ENCODE results near the gene RASGRF2. TPM values are rescaled to one million over a fixed set of nuclear protein-coding genes. Genes with fewer than 3 reads are reported as not detected.

The RASGRF2 gene
- total and polyA plus RNA-seq, 9 donors, result 0.40 to 0.95 (median 0.61) TPM

- peaks cover 32% of the 10 kb centered on the region for H3K4me1 ChIP-seq (ENCODE audit: control insufficient read depth, insufficient read depth, low read length)
- peaks cover 21% of the 10 kb centered on the region for H3K36me3 ChIP-seq (ENCODE audit: control insufficient read depth, insufficient read depth, low read length)
- WGBS (ENCODE audit: insufficient coverage), result 95% methylated on average over 2 of the region's 4 CpGs
- no peak for DNase-seq
- H3K27ac ChIP-seq (ENCODE audit: low read length), result no peak overlapping the region
- no peaks in the 10 kb centered on the region for H3K27me3 ChIP-seq (ENCODE audit: control insufficient read depth, insufficient read depth, low read length)
- H3K4me3 ChIP-seq (ENCODE audit: low read length), result no peak overlapping the region
- no peaks in the 10 kb centered on the region for H3K9me3 ChIP-seq (replicated peaks; ENCODE audit: control insufficient read depth, low read depth, low read length)
These were observed 282.8 kb downstream of the RASGRF2 start for GRCh38 chr5:81242906-81243436.

- no peak for DNase-seq
- Histone ChIP-seq H3K27ac (ENCODE audit: low read length) (no peak overlapping the region), H3K36me3 (ENCODE audit: control insufficient read depth, insufficient read depth, low read length) (peaks cover 18% of the 10 kb centered on the region), H3K4me3 (ENCODE audit: low read length) (no peak overlapping the region), H3K9me3 (replicated peaks; ENCODE audit: control insufficient read depth, low read depth, low read length) (no peaks in the 10 kb centered on the region), H3K27me3 (ENCODE audit: control insufficient read depth, insufficient read depth, low read length) (no peaks in the 10 kb centered on the region), H3K4me1 (ENCODE audit: control insufficient read depth, insufficient read depth, low read length) (peaks cover 32% of the 10 kb centered on the region)
- WGBS (ENCODE audit: insufficient coverage), result 87% methylated on average over 4 of the region's 4 CpGs
These were observed 284.3 kb downstream of the RASGRF2 start for GRCh38 chr5:81244451-81244850.

- Histone ChIP-seq H3K4me3 (ENCODE audit: low read length) (no peak overlapping the region), H3K27ac (ENCODE audit: low read length) (peak overlapping the region; percentile 37), H3K27me3 (ENCODE audit: control insufficient read depth, insufficient read depth, low read length) (no peaks in the 10 kb centered on the region), H3K4me1 (ENCODE audit: control insufficient read depth, insufficient read depth, low read length) (peaks cover 32% of the 10 kb centered on the region), H3K9me3 (replicated peaks; ENCODE audit: control insufficient read depth, low read depth, low read length) (no peaks in the 10 kb centered on the region), H3K36me3 (ENCODE audit: control insufficient read depth, insufficient read depth, low read length) (peaks cover 13% of the 10 kb centered on the region)
- 62% methylated on average over 5 of the region's 5 CpGs for WGBS (ENCODE audit: insufficient coverage)
- DNase-seq, result no peak
These were observed 285.7 kb downstream of the RASGRF2 start for GRCh38 chr5:81245871-81246235.

GRCh38 chr5:81246697-81247096 lies 286.5 kb downstream of the RASGRF2 start:
- Histone ChIP-seq H3K27ac (ENCODE audit: low read length) (no peak overlapping the region), H3K4me3 (ENCODE audit: low read length) (no peak overlapping the region)

GRCh38 chr5:81247441-81247972 lies 287.3 kb downstream of the RASGRF2 start:
- no peak overlapping the region for H3K27ac ChIP-seq (ENCODE audit: low read length)
- no peak for DNase-seq
- peaks cover 30% of the 10 kb centered on the region for H3K4me1 ChIP-seq (ENCODE audit: control insufficient read depth, insufficient read depth, low read length)
- no peaks in the 10 kb centered on the region for H3K9me3 ChIP-seq (replicated peaks; ENCODE audit: control insufficient read depth, low read depth, low read length)
- H3K4me3 ChIP-seq (ENCODE audit: low read length), result no peak overlapping the region
- peaks cover 14% of the 10 kb centered on the region for H3K36me3 ChIP-seq (ENCODE audit: control insufficient read depth, insufficient read depth, low read length)
- 50% methylated on average over 3 of the region's 3 CpGs for WGBS (ENCODE audit: insufficient coverage)
- no peaks in the 10 kb centered on the region for H3K27me3 ChIP-seq (ENCODE audit: control insufficient read depth, insufficient read depth, low read length)

More at GRCh38 chr5:81246697-81247096, 286.5 kb downstream of the RASGRF2 start:
- no peak for DNase-seq
- WGBS (ENCODE audit: insufficient coverage), result 57% methylated on average over 6 of the region's 6 CpGs
- no peaks in the 10 kb centered on the region for H3K9me3 ChIP-seq (replicated peaks; ENCODE audit: control insufficient read depth, low read depth, low read length)
- H3K4me1 ChIP-seq (ENCODE audit: control insufficient read depth, insufficient read depth, low read length), result peaks cover 30% of the 10 kb centered on the region
- H3K36me3 ChIP-seq (ENCODE audit: control insufficient read depth, insufficient read depth, low read length), result peaks cover 13% of the 10 kb centered on the region
- H3K27me3 ChIP-seq (ENCODE audit: control insufficient read depth, insufficient read depth, low read length), result no peaks in the 10 kb centered on the region

GRCh38 chr5:81249240-81249639 lies 289.1 kb downstream of the RASGRF2 start:
- Histone ChIP-seq H3K4me3 (ENCODE audit: low read length) (no peak overlapping the region), H3K9me3 (replicated peaks; ENCODE audit: control insufficient read depth, low read depth, low read length) (no peaks in the 10 kb centered on the region), H3K27me3 (ENCODE audit: control insufficient read depth, insufficient read depth, low read length) (no peaks in the 10 kb centered on the region), H3K27ac (ENCODE audit: low read length) (no peak overlapping the region), H3K36me3 (ENCODE audit: control insufficient read depth, insufficient read depth, low read length) (peaks cover 26% of the 10 kb centered on the region), H3K4me1 (ENCODE audit: control insufficient read depth, insufficient read depth, low read length) (peaks cover 27% of the 10 kb centered on the region)
- no peak for DNase-seq
- no CpG with 5 or more reads among the region's 4 CpGs for WGBS (ENCODE audit: insufficient coverage)

- peaks cover 27% of the 10 kb centered on the region for H3K36me3 ChIP-seq (ENCODE audit: control insufficient read depth, insufficient read depth, low read length)
- H3K27me3 ChIP-seq (ENCODE audit: control insufficient read depth, insufficient read depth, low read length), result no peaks in the 10 kb centered on the region
- no peaks in the 10 kb centered on the region for H3K9me3 ChIP-seq (replicated peaks; ENCODE audit: control insufficient read depth, low read depth, low read length)
- no peak overlapping the region for H3K27ac ChIP-seq (ENCODE audit: low read length)
- no peak for DNase-seq
- H3K4me3 ChIP-seq (ENCODE audit: low read length), result no peak overlapping the region
- WGBS (ENCODE audit: insufficient coverage), result no CpG with 5 or more reads among the region's 1 CpG
- H3K4me1 ChIP-seq (ENCODE audit: control insufficient read depth, insufficient read depth, low read length), result peaks cover 21% of the 10 kb centered on the region
These were observed 289.8 kb downstream of the RASGRF2 start for GRCh38 chr5:81250004-81250403.

GRCh38 chr5:81251922-81252321 lies 291.8 kb downstream of the RASGRF2 start:
- Histone ChIP-seq H3K4me1 (ENCODE audit: control insufficient read depth, insufficient read depth, low read length) (peaks cover 2% of the 10 kb centered on the region), H3K36me3 (ENCODE audit: control insufficient read depth, insufficient read depth, low read length) (peaks cover 29% of the 10 kb centered on the region), H3K9me3 (replicated peaks; ENCODE audit: control insufficient read depth, low read depth, low read length) (no peaks in the 10 kb centered on the region), H3K27ac (ENCODE audit: low read length) (peak overlapping the region; percentile 4), H3K27me3 (ENCODE audit: control insufficient read depth, insufficient read depth, low read length) (no peaks in the 10 kb centered on the region), H3K4me3 (ENCODE audit: low read length) (no peak overlapping the region)
- peak; percentile 33 for DNase-seq
- WGBS (ENCODE audit: insufficient coverage), result 91% methylated on average over 3 of the region's 5 CpGs

GRCh38 chr5:81252904-81253303 lies 292.7 kb downstream of the RASGRF2 start:
- Histone ChIP-seq H3K4me1 (ENCODE audit: control insufficient read depth, insufficient read depth, low read length) (no peaks in the 10 kb centered on the region), H3K9me3 (replicated peaks; ENCODE audit: control insufficient read depth, low read depth, low read length) (no peaks in the 10 kb centered on the region), H3K4me3 (ENCODE audit: low read length) (no peak overlapping the region), H3K27ac (ENCODE audit: low read length) (no peak overlapping the region), H3K27me3 (ENCODE audit: control insufficient read depth, insufficient read depth, low read length) (no peaks in the 10 kb centered on the region), H3K36me3 (ENCODE audit: control insufficient read depth, insufficient read depth, low read length) (peaks cover 31% of the 10 kb centered on the region)
- DNase-seq, result no peak
- no CpG with 5 or more reads among the region's 1 CpG for WGBS (ENCODE audit: insufficient coverage)

GRCh38 chr5:81253875-81254274 lies 293.7 kb downstream of the RASGRF2 start:
- H3K36me3 ChIP-seq (ENCODE audit: control insufficient read depth, insufficient read depth, low read length), result peaks cover 40% of the 10 kb centered on the region
- no peaks in the 10 kb centered on the region for H3K9me3 ChIP-seq (replicated peaks; ENCODE audit: control insufficient read depth, low read depth, low read length)
- H3K27me3 ChIP-seq (ENCODE audit: control insufficient read depth, insufficient read depth, low read length), result no peaks in the 10 kb centered on the region
- no peaks in the 10 kb centered on the region for H3K4me1 ChIP-seq (ENCODE audit: control insufficient read depth, insufficient read depth, low read length)
- no peak overlapping the region for H3K4me3 ChIP-seq (ENCODE audit: low read length)
- WGBS (ENCODE audit: insufficient coverage), result no CpG with 5 or more reads among the region's 4 CpGs
- H3K27ac ChIP-seq (ENCODE audit: low read length), result no peak overlapping the region
- DNase-seq, result no peak

Data from muscle of leg (tissue), 11 donors.